WTC11 (cell line): ENCODE measurements around the gene LYRM1. TPM values are rescaled to one million over a fixed set of nuclear protein-coding genes. Genes with fewer than 3 reads are reported as not detected.
"Not testable (repeated sequence)": the region's sequence is repeated elsewhere in the genome, so short reads cannot be mapped to it uniquely, and the experiment has no call there.

Experiments
- ATAC-seq: fragments of 200-7000 bp; cut with Tn5 transposase; 2 replicates; pipeline ENCODE4 v1.10.0; 2021; ENCODE audit warnings: mild to moderate bottlenecking, moderate library complexity
- CTCF ChIA-PET: fragments of 300-600 bp; sonication (Branson Sonifier 250); formaldehyde crosslinking; loops from one replicate; lab custom pipeline; 2021; ENCODE audit warnings: antibody characterized with exemption; lab: Charles Lee
- POLR2A ChIA-PET: fragments of 350-600 bp; sonication (Branson Sonifier 250); formaldehyde crosslinking; loops from one replicate; lab custom pipeline; 2021; ENCODE audit warnings: antibody characterized with exemption; lab: Charles Lee
- DNase-seq: peaks from one replicate; pipeline ENCODE4 v3.0.0; 2021; ENCODE audit warnings: low spot score
- H3K27ac Mint-ChIP-seq: 2 replicates; pipeline ENCODE4 v1.8.0; 2021; ENCODE audit warnings: mixed read lengths
- H3K27me3 Mint-ChIP-seq: 2 replicates; pipeline ENCODE4 v1.8.0; 2021; ENCODE audit warnings: low read depth, mild to moderate bottlenecking, moderate library complexity, mixed read lengths
- H3K36me3 Mint-ChIP-seq: 2 replicates; pipeline ENCODE4 v1.8.0; 2021; ENCODE audit warnings: mixed read lengths
- H3K4me1 Mint-ChIP-seq: 2 replicates; pipeline ENCODE4 v1.8.0; 2022; ENCODE audit warnings: mixed read lengths
- H3K4me3 Mint-ChIP-seq: 2 replicates; pipeline ENCODE4 v1.8.0; 2021; ENCODE audit warnings: mild to moderate bottlenecking, moderate library complexity, mixed read lengths
- H3K9me3 Mint-ChIP-seq: 2 replicates; pipeline ENCODE4 v1.8.0; 2021; ENCODE audit warnings: mixed read lengths
- E2F1 ChIP-seq: sonication (generic); formaldehyde crosslinking; IDR thresholded peaks from 2 replicates; pipeline ENCODE4 v1.8.0; 2022; ENCODE audit warnings: mild to moderate bottlenecking, missing genetic modification reagents
- FOXP4 ChIP-seq: sonication (generic); formaldehyde crosslinking; IDR thresholded peaks from 2 replicates; pipeline ENCODE4 v1.8.0; 2022; ENCODE audit warnings: mild to moderate bottlenecking, missing genetic modification reagents
- IRF1 ChIP-seq: sonication (generic); formaldehyde crosslinking; IDR thresholded peaks from 2 replicates; pipeline ENCODE4 v1.8.0; 2023; ENCODE audit warnings: missing genetic modification reagents
- MXD4 ChIP-seq: fragments of 250-450 bp; sonication (Bioruptor Pico); IDR thresholded peaks from 2 replicates; pipeline ENCODE4 v1.8.0; 2021; ENCODE audit warnings: mild to moderate bottlenecking, moderate library complexity, borderline replicate concordance
- SP1 ChIP-seq: sonication (generic); formaldehyde crosslinking; conservative IDR thresholded peaks from 2 replicates; pipeline ENCODE4 v1.8.1; 2022; ENCODE audit warnings: missing genetic modification reagents
- ZBTB21 ChIP-seq: sonication (generic); formaldehyde crosslinking; IDR thresholded peaks from 2 replicates; pipeline ENCODE4 v1.8.1; 2023; ENCODE audit warnings: mild to moderate bottlenecking, missing genetic modification reagents, borderline replicate concordance
- ZNF263 ChIP-seq: sonication (generic); formaldehyde crosslinking; IDR thresholded peaks from 2 replicates; pipeline ENCODE4 v1.8.1; 2022; ENCODE audit warnings: low read depth, mild to moderate bottlenecking, moderate library complexity, missing genetic modification reagents
- ZNF512 ChIP-seq: sonication (generic); formaldehyde crosslinking; IDR thresholded peaks from 2 replicates; pipeline ENCODE4 v1.8.1; 2022; ENCODE audit warnings: missing genetic modification reagents, borderline replicate concordance
- ZSCAN18 ChIP-seq: fragments of 250-450 bp; sonication (Bioruptor Pico); IDR thresholded peaks from 2 replicates; pipeline ENCODE4 v2.1.2; 2022; ENCODE audit warnings: mild to moderate bottlenecking, moderate library complexity
- total RNA-seq: library from RNA; stranded (reverse); gene quantifications from 3 replicates; pipeline ENCODE4 v1.2.3, GENCODE V29; 2021

The LYRM1 gene
- total RNA-seq, 1 experiment from 2014 or later, result 11.4 TPM

DNA sequence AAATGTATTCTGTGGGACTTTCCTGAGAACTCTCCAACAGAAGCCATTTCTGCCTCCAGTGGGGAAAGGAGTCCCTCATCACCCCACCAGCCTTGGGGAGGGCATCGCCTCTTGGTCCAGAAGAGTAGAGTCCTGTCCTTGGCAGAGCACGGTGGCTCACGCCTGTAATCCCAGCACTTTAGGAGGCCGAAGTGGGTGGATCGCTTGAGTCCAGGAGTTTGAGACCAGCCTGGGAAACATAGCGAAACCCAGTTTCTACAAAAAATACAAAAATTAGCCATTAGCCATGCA is 41.0 kb downstream of the LYRM1 start:
- no peak for DNase-seq
- Mint-ChIP-seq H3K4me1 (peaks cover 18% of the 10 kb centered on the region), H3K27me3 (no peaks in the 10 kb centered on the region), H3K36me3 (no peaks in the 10 kb centered on the region), H3K4me3 (no peak overlapping the region), H3K9me3 (no peaks in the 10 kb centered on the region), H3K27ac (no peak overlapping the region)
- CTCF ChIA-PET, result interaction anchor here (0.6 to 1.2 kb wide), 3 partner anchors 60 to 288 kb away, joined by 3 read pairs; no protein-coding TSS in a partner anchor
- POLR2A ChIA-PET, result no interaction called here
- no peak for TF ChIP-seq SP1
- TF ChIP-seq FOXP4, result no peak
- no peak for TF ChIP-seq ZBTB21 (CRISPR knock-in tag)
- TF ChIP-seq ZNF512 (CRISPR knock-in tag), result no peak
- no peak for TF ChIP-seq E2F1 (CRISPR knock-in tag)
- no peak for ATAC-seq

- no peaks in the 10 kb centered on the region for H3K9me3 Mint-ChIP-seq
- TF ChIP-seq IRF1 (CRISPR knock-in tag), result no peak
- TF ChIP-seq ZNF263 (CRISPR knock-in tag), result no peak
- TF ChIP-seq, all 79 proteins: peak for 0
- Mint-ChIP-seq H3K36me3 (no peaks in the 10 kb centered on the region), H3K27me3 (no peaks in the 10 kb centered on the region), H3K4me3 (no peak overlapping the region), H3K4me1 (peaks cover 18% of the 10 kb centered on the region), H3K27ac (no peak overlapping the region)
- ChIA-PET CTCF (interaction anchor here (1.2 kb wide), 1 partner anchor 60 kb away, joined by 3 read pairs; no protein-coding TSS in a partner anchor), POLR2A (no interaction called here)
- DNase-seq, result no peak
- ATAC-seq, result no peak
Measured at GRCh38 chr16:20942256-20942655, 41.7 kb downstream of the LYRM1 start.

GRCh38 chr16:20944861-20945574 is 44.4 kb downstream of the LYRM1 start:
- POLR2A ChIA-PET, result no interaction called here
- no peaks in the 10 kb centered on the region for H3K9me3 Mint-ChIP-seq
- no peak; the same call in 1 of the 2 replicates for ATAC-seq

DNA sequence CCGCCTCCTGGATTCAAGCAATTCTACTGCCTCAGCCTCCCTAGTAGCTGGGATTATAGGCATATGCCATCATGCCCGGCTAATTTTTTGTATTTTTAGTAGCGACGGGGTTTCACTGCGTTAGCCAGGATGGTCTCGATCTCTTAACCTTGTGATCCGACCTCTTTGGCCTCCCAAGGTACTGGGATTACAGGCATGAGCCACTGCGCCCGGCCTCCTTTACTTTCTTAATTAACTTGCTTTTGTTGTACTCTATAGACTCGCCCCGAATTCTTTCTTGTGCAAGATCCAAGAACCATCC is 45.0 kb downstream of the LYRM1 start:
- H3K4me1 Mint-ChIP-seq, result peaks cover 18% of the 10 kb centered on the region
- ATAC-seq, CTCF ChIA-PET: not testable (repeated sequence)

More at GRCh38 chr16:20944861-20945574, 44.4 kb downstream of the LYRM1 start:
- no peak overlapping the region for H3K27ac Mint-ChIP-seq
- no peak overlapping the region for H3K4me3 Mint-ChIP-seq
- H3K27me3 Mint-ChIP-seq, result no peaks in the 10 kb centered on the region
- DNase-seq, result no peak
- CTCF ChIA-PET, result interaction anchor here (0.6 kb wide), 1 partner anchor 94 kb away, joined by 4 read pairs; no protein-coding TSS in a partner anchor
- no peak for TF ChIP-seq MXD4 (CRISPR knock-in tag)
- 0 out of 2 replicates have a peak, but pooled peaks have one; percentile 68 for TF ChIP-seq ZSCAN18 (CRISPR knock-in tag)
- peaks cover 18% of the 10 kb centered on the region for H3K4me1 Mint-ChIP-seq
- no peaks in the 10 kb centered on the region for H3K36me3 Mint-ChIP-seq

More for the DNA sequence above, 45.0 kb downstream of the LYRM1 start:
- H3K9me3 Mint-ChIP-seq, H3K36me3 Mint-ChIP-seq, H3K4me3 Mint-ChIP-seq, H3K27ac Mint-ChIP-seq, H3K27me3 Mint-ChIP-seq, POLR2A ChIA-PET, DNase-seq: not testable (repeated sequence)
